Measurements from ENCODE around the gene KSR2. TPM values are rescaled to one million over a fixed set of nuclear protein-coding genes. Genes with fewer than 3 reads are reported as not detected.

Gene KSR2
- total RNA-seq, 1 experiment from 2014 or later, result 0.15 TPM

- ATAC-seq, result no peak
- DNase-seq (ENCODE audit: low read depth, low spot score), result no peak
- H3K27me3 ChIP-seq (ENCODE audit: control insufficient read depth, insufficient read depth, low read length), result peaks cover 4% of the 10 kb centered on the region; the same call in 1 of the 2 replicates
- in situ Hi-C loops (cut with HindIII; ENCODE audit: low pct_unique_long_range_greater_than_20kb, low sequenced_read_pairs), result no loop called here
- POLR2A ChIA-PET, result no interaction called here
- H3K4me1 ChIP-seq (ENCODE audit: control insufficient read depth, insufficient read depth, low read length), result no peaks in the 10 kb centered on the region
- CTCF ChIA-PET, result interaction anchor here (0.6 kb wide), 1 partner anchor 187 kb away, joined by 3 read pairs; no protein-coding TSS in a partner anchor
- BruUV-seq (replicated peaks), result no TSS peak
- no peak overlapping the region for H3K27ac ChIP-seq (ENCODE audit: low read length)
- TF ChIP-seq REST (IDR thresholded peaks at IDR 0.05; ENCODE audit: insufficient read depth in 1 of 2, low read depth in 2 of 2, low read length in 1 of 2), result no peak
- TF ChIP-seq CTCF (IDR thresholded peaks at IDR 0.05), result no peak
- no peak for TF ChIP-seq SIN3A (IDR thresholded peaks at IDR 0.05; ENCODE audit: borderline replicate concordance, insufficient read depth, low read depth, low read length)
- no peak for TF ChIP-seq TCF7L2 (IDR thresholded peaks at IDR 0.05; ENCODE audit: low read depth, low read length)
- no peak for TF ChIP-seq POLR2AphosphoS5 (IDR thresholded peaks at IDR 0.05; ENCODE audit: low read depth, low read length)
- intact Hi-C loops (cut with micrococcal nuclease; ENCODE audit: unreplicated experiment), result no loop called here
- no peaks in the 10 kb centered on the region for H3K36me3 ChIP-seq (ENCODE audit: control insufficient read depth, insufficient read depth, low read length)
- no peak overlapping the region for H3K4me3 ChIP-seq (ENCODE audit: low read depth in 2 of 2, low read length in 2 of 2)
- no peaks in the 10 kb centered on the region for H3K9me3 ChIP-seq (ENCODE audit: control insufficient read depth, insufficient read depth, low read depth, low read length)
Observed at GRCh38 chr12:117662220-117662619, 306.6 kb downstream of the KSR2 start.

GRCh38 chr12:117661471-117661870 lies 307.3 kb downstream of the KSR2 start:
- Histone ChIP-seq H3K27me3 (ENCODE audit: control insufficient read depth, insufficient read depth, low read length) (peaks cover 2% of the 10 kb centered on the region; the same call in 1 of the 2 replicates), H3K36me3 (ENCODE audit: control insufficient read depth, insufficient read depth, low read length) (no peaks in the 10 kb centered on the region), H3K9me3 (ENCODE audit: control insufficient read depth, insufficient read depth, low read depth, low read length) (no peaks in the 10 kb centered on the region), H3K4me3 (ENCODE audit: low read depth in 2 of 2, low read length in 2 of 2) (no peak overlapping the region), H3K27ac (ENCODE audit: low read length) (no peak overlapping the region), H3K4me1 (ENCODE audit: control insufficient read depth, insufficient read depth, low read length) (no peaks in the 10 kb centered on the region)
- in situ Hi-C loops (cut with HindIII; ENCODE audit: low pct_unique_long_range_greater_than_20kb, low sequenced_read_pairs) (no loop called here), intact Hi-C loops (cut with micrococcal nuclease; ENCODE audit: unreplicated experiment) (no loop called here)
- DNase-seq (ENCODE audit: low read depth, low spot score), result no peak
- CTCF ChIA-PET, result no interaction called here
- no peak for ATAC-seq
- POLR2A ChIA-PET, result no interaction called here
- no TSS peak for BruUV-seq (replicated peaks)
- no peak for TF ChIP-seq TCF7L2 (IDR thresholded peaks at IDR 0.05; ENCODE audit: low read depth, low read length)
- no peak for TF ChIP-seq POLR2AphosphoS5 (IDR thresholded peaks at IDR 0.05; ENCODE audit: low read depth, low read length)
- no peak for TF ChIP-seq CTCF (IDR thresholded peaks at IDR 0.05)
- TF ChIP-seq REST (IDR thresholded peaks at IDR 0.05; ENCODE audit: insufficient read depth in 1 of 2, low read depth in 2 of 2, low read length in 1 of 2), result no peak
- no peak for TF ChIP-seq SIN3A (IDR thresholded peaks at IDR 0.05; ENCODE audit: borderline replicate concordance, insufficient read depth, low read depth, low read length)
